Measurements from ENCODE around the gene SLC25A46. TPM values are rescaled to one million over a fixed set of nuclear protein-coding genes. Genes with fewer than 3 reads are reported as not detected.
A peak's percentile ranks its signal among the peaks of the same experiment; 100 is the strongest.

The SLC25A46 gene
- total RNA-seq, 4 donors from 2014 or later, result 40.0 to 63.0 (median 50.4) TPM

DNA sequence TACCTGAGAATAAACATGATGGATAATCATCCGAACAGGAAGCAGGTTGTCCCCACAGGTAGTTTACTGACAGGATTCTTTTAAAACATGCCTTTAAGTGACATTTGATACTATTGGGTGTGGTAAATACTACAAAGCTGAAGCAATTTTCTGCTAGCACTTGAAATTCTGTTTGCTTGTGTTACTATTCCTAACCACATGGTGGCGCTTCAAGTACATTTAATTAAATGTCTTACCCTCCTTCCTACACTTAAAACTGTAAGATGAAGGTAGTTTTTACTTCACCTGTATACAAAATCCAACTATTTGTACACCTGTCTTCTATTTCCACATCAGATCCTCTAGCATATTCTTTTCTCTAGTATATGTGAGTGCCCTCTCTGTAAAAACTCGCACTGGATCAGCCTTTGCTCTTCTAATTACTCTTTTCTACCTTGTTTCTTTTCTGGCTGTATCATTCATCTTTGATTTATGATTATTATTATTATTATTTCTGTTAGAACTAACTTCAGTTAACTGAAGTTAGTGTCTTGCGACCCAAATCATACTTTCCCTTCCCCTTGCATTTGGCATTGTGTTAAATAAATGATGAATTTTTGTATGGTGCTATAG, 18.4 kb downstream of the SLC25A46 start:
- H3K27me3 ChIP-seq, result no peaks in the 10 kb centered on the region
- no peak overlapping the region for H3K4me3 ChIP-seq
- H3K9me3 ChIP-seq, result no peaks in the 10 kb centered on the region
- DNase-seq, result no peak
- no peaks in the 10 kb centered on the region for H3K4me1 ChIP-seq
- TF ChIP-seq, protein P1, sequence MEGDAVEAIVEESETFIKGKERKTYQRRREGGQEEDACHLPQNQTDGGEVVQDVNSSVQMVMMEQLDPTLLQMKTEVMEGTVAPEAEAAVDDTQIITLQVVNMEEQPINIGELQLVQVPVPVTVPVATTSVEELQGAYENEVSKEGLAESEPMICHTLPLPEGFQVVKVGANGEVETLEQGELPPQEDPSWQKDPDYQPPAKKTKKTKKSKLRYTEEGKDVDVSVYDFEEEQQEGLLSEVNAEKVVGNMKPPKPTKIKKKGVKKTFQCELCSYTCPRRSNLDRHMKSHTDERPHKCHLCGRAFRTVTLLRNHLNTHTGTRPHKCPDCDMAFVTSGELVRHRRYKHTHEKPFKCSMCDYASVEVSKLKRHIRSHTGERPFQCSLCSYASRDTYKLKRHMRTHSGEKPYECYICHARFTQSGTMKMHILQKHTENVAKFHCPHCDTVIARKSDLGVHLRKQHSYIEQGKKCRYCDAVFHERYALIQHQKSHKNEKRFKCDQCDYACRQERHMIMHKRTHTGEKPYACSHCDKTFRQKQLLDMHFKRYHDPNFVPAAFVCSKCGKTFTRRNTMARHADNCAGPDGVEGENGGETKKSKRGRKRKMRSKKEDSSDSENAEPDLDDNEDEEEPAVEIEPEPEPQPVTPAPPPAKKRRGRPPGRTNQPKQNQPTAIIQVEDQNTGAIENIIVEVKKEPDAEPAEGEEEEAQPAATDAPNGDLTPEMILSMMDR (IDR thresholded peaks at IDR 0.05), result peak; percentile 23 to 74 (median 69)
- no peak for TF ChIP-seq POLR2A (IDR thresholded peaks at IDR 0.05)
- no peak overlapping the region for H3K27ac ChIP-seq
- H3K36me3 ChIP-seq, result peaks cover 0 to 56% (median 3%) of the 10 kb centered on the region in 3 donors

DNA sequence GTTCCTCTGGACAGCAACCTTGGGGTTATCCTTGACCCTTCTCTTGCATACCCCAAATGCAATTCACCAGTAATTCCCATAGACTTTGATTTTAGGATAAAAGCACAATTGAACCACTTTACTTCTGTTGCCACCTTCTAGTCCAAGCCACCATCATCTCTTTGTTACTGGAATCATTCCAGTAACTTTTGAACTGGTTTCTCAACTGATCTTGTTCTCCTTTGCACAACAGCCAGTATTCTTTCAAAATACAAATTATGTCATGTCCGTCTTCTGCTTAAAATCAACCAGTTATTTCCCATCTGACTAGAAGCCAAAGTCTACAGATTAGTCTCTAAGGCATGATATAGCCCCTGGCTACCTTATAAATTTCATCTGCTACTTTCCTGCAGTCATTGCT, 21.4 kb downstream of the SLC25A46 start:
- H3K36me3 ChIP-seq, result peaks cover 0 to 59% (median 3%) of the 10 kb centered on the region in 3 donors
- no peak overlapping the region for H3K4me3 ChIP-seq
- no peaks in the 10 kb centered on the region for H3K27me3 ChIP-seq
- H3K9me3 ChIP-seq, result no peaks in the 10 kb centered on the region
- no peak for DNase-seq
- H3K4me1 ChIP-seq, result no peaks in the 10 kb centered on the region
- TF ChIP-seq, protein P1 (IDR thresholded peaks at IDR 0.05), result no peak
- no peak for TF ChIP-seq POLR2A (IDR thresholded peaks at IDR 0.05)
- no peak overlapping the region for H3K27ac ChIP-seq

DNA sequence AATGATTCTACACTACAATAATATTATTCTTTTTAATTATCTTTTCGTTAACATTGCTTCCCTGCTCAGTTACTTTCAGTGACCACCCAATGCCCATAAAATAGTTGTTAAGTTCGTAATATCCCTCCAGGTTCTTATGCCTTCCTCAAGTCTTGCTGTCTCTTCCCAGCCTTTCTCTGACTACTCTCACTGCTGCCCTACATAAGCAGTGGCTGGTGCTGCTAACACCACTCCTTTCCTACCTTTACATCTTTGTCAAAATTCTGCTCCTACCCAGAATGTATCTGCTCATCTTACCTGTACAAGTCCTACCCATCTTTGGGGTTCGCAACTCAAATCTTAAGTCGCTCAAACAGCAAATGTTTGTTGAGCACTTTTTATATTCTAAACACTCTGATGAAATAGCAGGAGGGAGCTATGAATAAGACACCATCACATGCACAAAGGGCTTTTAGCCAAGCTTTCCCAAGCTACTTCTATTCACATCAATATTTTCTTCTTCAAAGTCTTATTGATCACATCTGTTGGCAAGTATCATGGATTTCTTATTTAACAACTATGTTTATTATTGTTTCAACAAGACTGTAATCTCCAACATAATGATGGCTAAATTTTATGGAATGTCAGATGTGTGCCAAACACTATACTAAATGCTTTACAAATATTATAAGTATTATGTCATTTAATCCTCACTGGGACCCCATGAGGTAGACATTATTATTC, 29.5 kb downstream of the SLC25A46 start:
- Histone ChIP-seq H3K36me3 (no peaks in the 10 kb centered on the region), H3K27ac (no peak overlapping the region), H3K27me3 (no peaks in the 10 kb centered on the region), H3K4me1 (no peaks in the 10 kb centered on the region), H3K9me3 (no peaks in the 10 kb centered on the region), H3K4me3 (no peak overlapping the region)
- no peak for DNase-seq
- no peak for TF ChIP-seq POLR2A (IDR thresholded peaks at IDR 0.05)
- TF ChIP-seq, protein P1 (IDR thresholded peaks at IDR 0.05), result no peak

DNA sequence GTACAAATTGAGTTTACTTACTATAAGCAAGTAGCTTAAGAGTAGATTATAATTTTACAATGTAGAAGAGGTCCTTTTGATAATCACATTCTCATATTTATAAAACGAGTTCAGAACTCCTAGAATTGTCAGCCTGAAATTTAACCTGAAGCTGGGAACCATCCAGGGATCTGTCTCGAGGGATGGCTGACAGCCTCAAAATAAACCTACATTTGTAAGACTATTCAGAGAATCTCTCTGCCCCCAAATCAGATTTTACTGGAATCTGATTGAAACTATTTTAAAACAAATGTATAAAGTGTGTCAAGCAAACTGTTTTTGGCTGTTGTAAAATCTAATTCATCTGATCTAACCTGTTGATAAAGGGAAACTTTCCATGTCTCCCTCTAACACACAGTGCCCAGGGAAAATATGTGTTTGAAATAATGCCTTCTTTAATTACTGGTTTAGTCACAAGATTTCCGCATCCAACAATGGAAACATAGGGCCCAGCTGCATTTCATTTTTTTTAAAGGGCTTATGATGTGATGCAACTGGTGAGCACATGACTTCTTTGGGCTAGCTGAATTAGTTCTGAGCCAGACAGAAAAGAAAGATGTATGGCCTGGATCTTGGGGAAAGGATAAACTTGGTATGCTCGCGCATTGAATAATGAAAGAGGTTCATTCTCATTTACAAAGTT, 30.3 kb downstream of the SLC25A46 start:
- DNase-seq, result no peak
- H3K27ac ChIP-seq, result peak overlapping the region in 1 of 4 donors; percentile 4

DNA sequence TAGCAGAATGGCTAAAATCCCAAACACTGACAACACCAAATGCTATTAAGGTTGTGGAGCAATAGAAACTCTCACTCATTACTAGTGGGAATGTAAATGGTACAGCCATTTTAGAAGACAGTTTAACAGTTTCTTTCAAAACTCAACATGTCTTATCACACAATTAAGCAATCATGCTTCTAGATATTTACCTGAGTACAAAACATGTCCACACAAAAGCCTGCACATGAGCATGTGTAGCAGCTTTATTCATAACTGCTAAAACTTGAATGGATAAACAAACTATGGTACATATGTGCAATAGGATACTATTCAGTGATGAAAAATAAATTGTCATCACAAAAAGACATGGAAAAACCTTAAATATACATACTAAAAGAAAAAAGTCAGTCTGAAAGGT, 31.5 kb downstream of the SLC25A46 start:
- H3K4me3 ChIP-seq, result no peak overlapping the region
- H3K36me3 ChIP-seq, result no peaks in the 10 kb centered on the region
- DNase-seq, result no peak
- H3K27me3 ChIP-seq, result no peaks in the 10 kb centered on the region
- no peaks in the 10 kb centered on the region for H3K9me3 ChIP-seq
- no peaks in the 10 kb centered on the region for H3K4me1 ChIP-seq
- TF ChIP-seq, protein P1 (IDR thresholded peaks at IDR 0.05), result no peak
- no peak overlapping the region for H3K27ac ChIP-seq

More for the DNA sequence above, 30.3 kb downstream of the SLC25A46 start:
- Histone ChIP-seq H3K4me3 (no peak overlapping the region), H3K4me1 (no peaks in the 10 kb centered on the region), H3K27me3 (no peaks in the 10 kb centered on the region), H3K9me3 (no peaks in the 10 kb centered on the region), H3K36me3 (no peaks in the 10 kb centered on the region)
- TF ChIP-seq POLR2A (IDR thresholded peaks at IDR 0.05), result no peak
- TF ChIP-seq, protein P1 (IDR thresholded peaks at IDR 0.05), result no peak
